Prostate gland (tissue), 2 donors: ENCODE data around the gene IMMP2L.

ENCODE experiments used
- POLR2A ChIP-seq: fragments of 450-650 bp; IDR thresholded peaks from one replicate; pipeline ENCODE4 v1.6.1; 2016; ENCODE audit warnings: antibody characterized with exemption, mild to moderate bottlenecking
- POLR2AphosphoS5 ChIP-seq: sonication (generic); formaldehyde crosslinking; IDR thresholded peaks from one replicate; pipeline ENCODE4 v1.6.1; 2017; ENCODE audit warnings: antibody characterized with exemption
- TF ChIP-seq, protein P1 (sequence below), 4 experiments: fragments of 200-600 bp in 2 of 4; fragments of 450-650 bp in 2 of 4; sonication (generic) in 2 of 4; IDR thresholded peaks; 1 replicate in 3 of 4; 2 replicates in 1 of 4; pipeline ENCODE4 v1.5.1; 2016 to 2019; ENCODE audit warnings: antibody characterized with exemption in 4 of 4, mild to moderate bottlenecking in 2 of 4, moderate library complexity in 2 of 4

DNA sequence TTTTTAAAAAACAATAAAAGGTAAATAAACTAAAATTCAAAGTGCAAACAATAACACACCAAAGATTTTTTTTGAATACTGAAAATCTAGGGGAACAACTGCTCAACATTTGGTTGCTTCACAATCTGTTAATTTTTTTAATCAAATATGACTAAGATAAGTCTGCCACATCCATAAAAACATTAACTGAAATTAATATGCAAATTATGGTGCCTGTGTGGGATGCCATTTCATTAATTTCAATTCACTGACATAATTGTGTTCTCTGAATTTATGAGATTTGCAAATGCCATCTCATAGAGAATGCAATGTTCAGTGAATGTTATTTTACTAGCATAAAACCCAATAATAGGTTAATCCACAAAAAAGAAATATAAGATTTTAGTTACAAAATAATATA lies 237.5 kb downstream of the IMMP2L start:
- TF ChIP-seq, protein P1, sequence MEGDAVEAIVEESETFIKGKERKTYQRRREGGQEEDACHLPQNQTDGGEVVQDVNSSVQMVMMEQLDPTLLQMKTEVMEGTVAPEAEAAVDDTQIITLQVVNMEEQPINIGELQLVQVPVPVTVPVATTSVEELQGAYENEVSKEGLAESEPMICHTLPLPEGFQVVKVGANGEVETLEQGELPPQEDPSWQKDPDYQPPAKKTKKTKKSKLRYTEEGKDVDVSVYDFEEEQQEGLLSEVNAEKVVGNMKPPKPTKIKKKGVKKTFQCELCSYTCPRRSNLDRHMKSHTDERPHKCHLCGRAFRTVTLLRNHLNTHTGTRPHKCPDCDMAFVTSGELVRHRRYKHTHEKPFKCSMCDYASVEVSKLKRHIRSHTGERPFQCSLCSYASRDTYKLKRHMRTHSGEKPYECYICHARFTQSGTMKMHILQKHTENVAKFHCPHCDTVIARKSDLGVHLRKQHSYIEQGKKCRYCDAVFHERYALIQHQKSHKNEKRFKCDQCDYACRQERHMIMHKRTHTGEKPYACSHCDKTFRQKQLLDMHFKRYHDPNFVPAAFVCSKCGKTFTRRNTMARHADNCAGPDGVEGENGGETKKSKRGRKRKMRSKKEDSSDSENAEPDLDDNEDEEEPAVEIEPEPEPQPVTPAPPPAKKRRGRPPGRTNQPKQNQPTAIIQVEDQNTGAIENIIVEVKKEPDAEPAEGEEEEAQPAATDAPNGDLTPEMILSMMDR (IDR thresholded peaks at IDR 0.05): no peak
- TF ChIP-seq POLR2A: no peak
- TF ChIP-seq POLR2AphosphoS5: no peak
